CMK (cell line): Measurements from ENCODE around the gene CLEC1B.
"Not testable (repeated sequence)": the region's sequence is repeated elsewhere in the genome, so short reads cannot be mapped to it uniquely, and the experiment has no call there.

Source experiments
- DNase-seq: peaks from one replicate; pipeline ENCODE4 v3.0.0-alpha.2; 2010; ENCODE audit warnings: low read depth

CLEC1B gene

GRCh38 chr12:9974731-9975130 lies 24.2 kb downstream of the CLEC1B start:
- not testable (repeated sequence) for DNase-seq

- DNase-seq = no peak
Measured at GRCh38 chr12:9973949-9974348, 25.0 kb downstream of the CLEC1B start.

GRCh38 chr12:9971181-9971580 lies 27.7 kb downstream of the CLEC1B start, which contains the start of gene CLEC12A:
Gene CLEC12A (plus strand): TSS chr12:9971409. CDS start chr12:9971597, 188 bp downstream.
- peak; percentile 7 for DNase-seq

- DNase-seq = no peak
Measured at GRCh38 chr12:9969673-9970072, 29.2 kb downstream of the CLEC1B start.

GRCh38 chr12:9961901-9962300 lies 37.0 kb downstream of the CLEC1B start:
- no peak for DNase-seq

GRCh38 chr12:9961106-9961505 lies 37.8 kb downstream of the CLEC1B start:
- DNase-seq = no peak

- DNase-seq = no peak
Measured at GRCh38 chr12:9960590-9960989, 38.3 kb downstream of the CLEC1B start.

GRCh38 chr12:9957834-9958233 lies 41.1 kb downstream of the CLEC1B start:
- DNase-seq = no peak

- DNase-seq = not testable (repeated sequence)
Measured at GRCh38 chr12:9952954-9953729, 45.8 kb downstream of the CLEC1B start.

- DNase-seq = no peak
Measured at GRCh38 chr12:9951026-9951675, 47.8 kb downstream of the CLEC1B start.

- DNase-seq = no peak
Measured at GRCh38 chr12:9948606-9949296, 50.2 kb downstream of the CLEC1B start.

- DNase-seq = no peak
Measured at GRCh38 chr12:9947674-9948073, 51.2 kb downstream of the CLEC1B start.

GRCh38 chr12:9944391-9944790 lies 54.5 kb downstream of the CLEC1B start:
- no peak for DNase-seq

- no peak for DNase-seq
Measured at GRCh38 chr12:9943240-9943639, 55.7 kb downstream of the CLEC1B start.
